NOMO-1 treated with dmso at 0.1 percent for 144 hours (cell line): ENCODE results near the gene BCL2.
A peak's percentile ranks its signal among the peaks of the same experiment; 100 is the strongest.
"Not testable (repeated sequence)": the region's sequence is repeated elsewhere in the genome, so short reads cannot be mapped to it uniquely, and the experiment has no call there.

Source experiments
- DNase-seq: peaks from one replicate; lab custom pipeline; 2025; ENCODE audit not compliant: unreplicated experiment; lab: John Stamatoyannopoulos, UW

The BCL2 gene

GRCh38 chr18:63319383-63320122 is at the start of gene BCL2:
Gene BCL2, minus strand, starts transcription at chr18:63319769.
- DNase-seq, result no peak

- DNase-seq, result no peak
These were observed 49.0 kb upstream of the BCL2 start for GRCh38 chr18:63368611-63369010.

- DNase-seq, result peak; percentile 96
These were observed 47.7 kb upstream of the BCL2 start, which contains the start of gene KDSR for GRCh38 chr18:63367053-63367953. Gene KDSR, minus strand, starts transcription at chr18:63367206. Its CDS starts 88 bp downstream, at chr18:63367118.

- no peak for DNase-seq
These were observed 46.9 kb upstream of the BCL2 start for GRCh38 chr18:63366213-63367052.

- DNase-seq, result no peak
These were observed 46.3 kb upstream of the BCL2 start for GRCh38 chr18:63365876-63366212.

- no peak for DNase-seq
These were observed 44.4 kb upstream of the BCL2 start for GRCh38 chr18:63363951-63364350.

DNA sequence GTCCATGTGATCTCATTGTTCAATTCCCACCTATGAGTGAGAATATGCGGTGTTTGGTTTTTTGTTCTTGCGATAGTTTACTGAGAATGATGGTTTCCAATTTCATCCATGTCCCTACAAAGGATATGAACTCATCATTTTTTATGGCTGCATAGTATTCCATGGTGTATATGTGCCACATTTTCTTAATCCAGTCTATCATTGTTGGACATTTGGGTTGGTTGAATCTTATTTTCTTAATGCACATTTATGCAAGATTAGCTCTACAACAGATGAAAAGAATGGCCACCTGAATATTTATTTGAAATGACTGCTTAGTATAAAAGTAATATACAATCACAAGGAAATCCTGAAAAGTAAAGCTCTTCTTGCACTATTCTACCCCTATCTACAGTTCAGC is 43.9 kb upstream of the BCL2 start:
- DNase-seq, result not testable (repeated sequence)

GRCh38 chr18:63356272-63356896 is 36.8 kb upstream of the BCL2 start:
- DNase-seq, result no peak

- no peak for DNase-seq
These were observed 30.7 kb upstream of the BCL2 start for GRCh38 chr18:63350230-63350629.

DNA sequence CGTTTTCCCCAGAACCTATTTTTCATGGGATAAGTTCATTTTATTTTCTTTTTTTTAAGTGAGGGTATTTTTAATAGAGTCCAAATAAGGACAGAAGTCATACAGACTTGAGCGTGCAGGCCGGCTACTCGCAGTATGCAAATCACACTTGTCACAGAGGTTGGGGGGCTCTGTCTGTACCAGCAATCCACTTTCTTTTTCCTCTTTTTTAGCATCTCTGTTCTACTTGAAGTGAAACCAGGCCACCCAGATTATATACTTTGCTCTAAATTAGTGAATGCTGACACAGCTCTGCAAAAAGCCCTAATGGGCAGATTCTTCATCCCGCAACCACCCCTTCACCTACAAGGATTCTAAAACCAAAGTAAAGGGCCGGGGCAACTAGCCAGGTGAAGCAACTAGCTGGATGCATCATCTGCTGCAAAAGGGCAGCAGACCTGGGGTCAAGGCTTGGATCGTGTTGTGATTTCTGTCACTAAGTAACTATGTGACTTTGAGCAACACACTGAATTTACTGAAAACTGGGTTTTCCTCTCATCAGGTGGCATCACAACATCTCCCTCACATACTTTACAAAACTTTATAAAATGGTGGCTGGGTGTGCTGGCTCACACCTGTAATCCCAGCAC is 29.1 kb upstream of the BCL2 start:
- DNase-seq, result no peak

GRCh38 chr18:63346480-63347183 is 27.1 kb upstream of the BCL2 start:
- DNase-seq, result no peak

DNA sequence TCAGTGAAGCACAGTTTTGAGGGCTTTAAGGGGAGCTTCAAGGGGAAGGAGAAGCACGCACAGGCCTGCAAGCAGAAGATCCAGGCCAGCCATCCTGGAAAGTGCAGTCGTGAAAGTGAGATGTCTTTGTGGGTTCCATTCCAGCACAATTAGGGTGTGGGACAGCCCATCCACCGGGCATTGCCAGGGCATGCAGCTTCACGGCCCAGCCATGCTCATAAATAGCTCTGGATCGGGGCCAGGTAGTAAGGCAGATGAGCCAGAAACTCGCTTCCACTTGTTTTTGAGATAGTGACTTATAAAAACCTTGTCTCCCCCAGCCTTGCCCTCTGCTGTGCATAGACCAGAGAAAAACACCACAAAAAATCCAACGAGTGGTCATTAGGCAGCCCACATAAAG is 26.5 kb upstream of the BCL2 start:
- DNase-seq, result no peak

GRCh38 chr18:63344918-63345317 is 25.3 kb upstream of the BCL2 start:
- no peak for DNase-seq

DNA sequence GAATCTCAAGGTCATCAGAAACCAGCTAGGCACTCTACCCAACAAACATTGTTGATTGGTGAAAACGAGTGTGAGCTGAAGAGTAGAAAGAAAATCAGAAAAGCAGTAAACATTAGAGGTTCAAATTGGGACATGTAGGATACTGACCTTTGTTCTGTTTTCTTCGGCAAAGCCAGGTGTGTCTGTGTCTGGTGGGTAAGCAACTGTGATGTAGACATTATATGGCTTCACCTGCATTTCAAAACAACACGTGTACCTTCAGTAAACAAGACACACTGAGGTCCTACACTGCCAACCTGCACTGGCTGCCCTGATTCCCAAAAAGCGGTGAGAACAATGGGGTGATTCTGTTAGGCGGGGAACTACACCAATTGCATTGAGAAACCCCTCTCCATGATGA is 24.7 kb upstream of the BCL2 start:
- DNase-seq, result no peak

DNA sequence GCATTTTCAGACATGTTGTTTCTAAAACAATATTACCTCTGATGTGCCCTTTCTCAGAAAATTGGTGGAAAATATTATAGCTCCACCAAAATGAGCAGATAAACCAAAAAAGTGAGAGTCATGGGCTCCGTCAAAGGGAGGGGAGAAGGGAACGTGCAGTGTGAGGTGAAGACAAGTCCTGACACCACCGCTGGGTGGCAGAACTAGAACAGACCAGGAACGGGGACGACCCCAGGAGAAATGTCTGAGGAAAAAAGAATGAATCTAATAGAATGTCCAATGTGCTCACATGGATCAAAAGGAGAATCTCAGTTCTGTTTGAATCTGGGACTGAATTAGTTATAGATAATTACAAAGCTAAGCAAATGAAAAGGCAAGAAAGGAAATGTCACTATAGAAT is 22.6 kb upstream of the BCL2 start:
- no peak for DNase-seq

- DNase-seq, result peak; percentile 40
These were observed 20.4 kb upstream of the BCL2 start for GRCh38 chr18:63339920-63340484.

DNA sequence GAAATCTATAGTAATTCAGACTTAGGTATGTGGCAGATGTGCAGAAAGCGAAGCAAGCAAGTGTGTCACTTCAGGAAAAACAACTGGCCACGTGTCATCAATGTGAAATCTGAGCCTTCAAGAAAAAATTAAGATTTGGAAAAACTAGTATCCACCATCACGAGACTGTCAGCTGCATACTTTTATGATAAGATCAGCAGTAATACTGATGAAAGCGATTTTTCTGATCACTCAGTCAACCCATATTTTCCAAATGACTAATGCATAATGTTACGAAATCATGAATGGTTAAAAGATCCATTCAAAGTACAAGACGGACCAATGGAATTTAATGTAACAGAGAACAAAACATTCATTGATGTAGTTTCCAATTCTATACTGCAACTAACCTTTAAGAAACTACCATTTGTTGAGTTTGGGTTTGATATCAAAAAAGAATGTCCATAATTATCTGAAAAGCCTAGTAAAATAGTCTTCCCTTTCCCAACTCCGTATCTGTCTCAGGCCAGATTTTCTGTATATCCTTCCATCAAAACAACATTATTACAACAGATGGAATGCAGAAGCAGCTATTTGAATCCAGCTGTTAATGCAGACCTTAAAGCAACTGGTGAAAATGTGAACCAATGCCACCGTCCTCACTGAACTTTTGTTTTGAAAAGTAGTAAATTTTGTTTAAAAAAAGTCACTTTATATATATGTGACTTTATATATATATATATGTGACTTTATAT is 17.0 kb upstream of the BCL2 start:
- no peak for DNase-seq

- DNase-seq, result no peak
These were observed 11.5 kb upstream of the BCL2 start for GRCh38 chr18:63331105-63331504.
